ENCODE data around the gene TNNT3. TPM values are rescaled to one million over a fixed set of nuclear protein-coding genes. Genes with fewer than 3 reads are reported as not detected.

TNNT3 gene
- total RNA-seq = 1 to 10 TPM; 4.5 to 8.4 TPM

DNA sequence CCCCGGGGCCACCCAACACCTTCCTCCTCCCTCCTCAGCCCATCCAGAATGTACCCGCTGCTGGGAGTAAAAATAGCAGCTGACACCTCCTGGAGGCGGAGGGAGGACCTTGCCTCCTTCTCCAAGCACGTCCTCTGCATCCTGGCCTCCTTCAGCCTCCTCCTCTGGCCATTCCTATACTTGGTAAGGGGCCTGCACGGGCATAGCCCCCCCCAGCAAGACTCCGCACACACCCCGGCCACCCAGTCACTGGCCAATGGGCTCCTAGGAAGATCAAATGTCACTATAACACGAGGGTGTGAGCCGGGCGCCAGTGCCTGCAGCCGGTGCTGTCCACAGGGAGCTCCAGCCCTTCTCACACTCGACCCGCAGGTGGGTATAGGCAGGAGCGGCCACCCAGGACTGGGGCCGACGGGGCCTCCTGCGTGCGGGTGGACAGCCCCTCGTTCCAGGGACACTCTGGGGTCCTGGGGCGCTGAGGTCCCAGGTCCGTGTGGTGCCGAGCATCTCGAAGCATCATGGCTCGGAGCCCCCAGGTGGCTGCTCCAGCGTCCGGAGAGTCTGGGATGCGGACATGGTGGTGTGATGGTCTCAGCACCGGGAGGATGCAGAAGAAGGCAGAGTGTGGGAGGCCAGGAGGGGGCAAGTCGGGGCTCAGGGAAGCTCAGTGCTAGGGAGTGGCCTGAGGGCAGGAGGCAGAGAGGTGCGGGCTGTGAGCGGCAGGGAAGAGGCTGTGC lies at the start of gene TNNT3:
TSS of gene TNNT3 (plus strand) at position 313 of the 737 bp plus-strand sequence. CDS start 3,172 bp downstream, outside the sequence.
- DNase-seq (ENCODE audit: low spot score) = no peak
- Histone ChIP-seq H3K27ac (no peak within 1 kb of the TSS), H3K4me1 (replicated peaks) (no peaks in the 10 kb centered on the region), H3K36me3 (no peaks in the 10 kb centered on the region), H3K27me3 (replicated peaks; ENCODE audit: insufficient read depth) (no peaks in the 10 kb centered on the region), H3K9me3 (no peaks in the 10 kb centered on the region), H3K4me3 (no peak within 1 kb of the TSS)
- TF ChIP-seq POLR2A (IDR thresholded peaks at IDR 0.05) (no peak), POLR2AphosphoS5 (IDR thresholded peaks at IDR 0.05) (no peak), CTCF (IDR thresholded peaks at IDR 0.05) (no peak)
- intact Hi-C loops (cut with DNase I) = loop anchor here (5.0 to 10.0 kb wide), 3 partner anchors 37 to 235 kb away; partner anchors contain the start of gene KRTAP5-6
- 85% methylated on average over 31 of the region's 31 CpGs for whole genome bisulfite sequencing

- H3K27me3 ChIP-seq (replicated peaks; ENCODE audit: insufficient read depth) = peaks cover 3% of the 10 kb centered on the region
- no peaks in the 10 kb centered on the region for H3K9me3 ChIP-seq
- 71% methylated on average over 12 of the region's 12 CpGs for WGBS
- H3K27ac ChIP-seq = no peak overlapping the region
- TF ChIP-seq POLR2A (IDR thresholded peaks at IDR 0.05) = no peak
- no peak for TF ChIP-seq CTCF (IDR thresholded peaks at IDR 0.05)
- no peak for TF ChIP-seq POLR2AphosphoS5 (IDR thresholded peaks at IDR 0.05)
- DNase-seq (ENCODE audit: low spot score) = no peak
- no peaks in the 10 kb centered on the region for H3K4me1 ChIP-seq (replicated peaks)
- intact Hi-C loops (cut with DNase I) = no loop called here
- H3K36me3 ChIP-seq = no peaks in the 10 kb centered on the region
- no peak overlapping the region for H3K4me3 ChIP-seq
Measured at GRCh38 chr11:1870326-1870696, 49.2 kb upstream of the TNNT3 start.

DNA sequence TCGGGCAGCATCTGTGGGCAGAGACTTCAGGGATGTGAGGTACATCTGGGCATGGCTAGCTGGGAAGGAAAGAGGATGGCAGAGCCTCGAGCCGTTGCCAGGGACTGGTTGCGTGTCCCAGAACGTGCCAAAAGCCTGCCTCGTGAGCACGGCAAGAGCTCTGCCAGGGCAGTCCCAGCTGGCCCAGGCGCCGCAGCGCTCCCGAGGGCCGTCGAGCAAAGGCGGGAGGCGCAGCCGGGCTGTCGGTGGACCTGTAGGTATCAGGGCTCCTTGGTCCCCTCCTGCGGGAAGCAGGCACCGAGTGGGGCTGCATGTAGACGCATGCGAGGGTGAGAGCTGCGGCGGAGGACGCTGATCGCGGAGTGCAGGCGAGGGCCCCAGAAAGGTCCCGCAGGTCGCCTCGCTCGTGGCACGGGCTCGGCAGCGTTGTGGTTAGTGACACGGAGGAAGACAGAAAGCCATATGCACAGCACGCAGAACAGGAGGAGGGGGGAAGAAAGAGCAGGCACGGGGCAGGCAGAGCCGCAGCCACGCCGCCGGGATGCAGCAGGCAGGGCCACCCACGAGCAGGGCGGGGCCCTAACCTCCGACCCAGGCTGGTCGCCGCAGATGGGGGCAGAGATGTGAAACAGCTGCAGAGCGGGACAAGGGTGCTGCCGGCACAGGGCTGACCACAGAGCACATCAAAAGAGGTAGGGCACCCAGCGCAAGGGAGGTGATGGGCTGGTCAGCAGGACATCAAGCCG lies 48.6 kb upstream of the TNNT3 start:
- 42% methylated on average over 33 of the region's 50 CpGs for WGBS
- TF ChIP-seq POLR2A (IDR thresholded peaks at IDR 0.05) (no peak), POLR2AphosphoS5 (IDR thresholded peaks at IDR 0.05) (no peak), CTCF (IDR thresholded peaks at IDR 0.05) (no peak)
- Histone ChIP-seq H3K27ac (no peak overlapping the region), H3K4me3 (no peak overlapping the region), H3K27me3 (replicated peaks; ENCODE audit: insufficient read depth) (peaks cover 3% of the 10 kb centered on the region), H3K9me3 (no peaks in the 10 kb centered on the region), H3K4me1 (replicated peaks) (no peaks in the 10 kb centered on the region), H3K36me3 (no peaks in the 10 kb centered on the region)
- intact Hi-C loops (cut with DNase I) = no loop called here
- DNase-seq (ENCODE audit: low spot score) = no peak

DNA sequence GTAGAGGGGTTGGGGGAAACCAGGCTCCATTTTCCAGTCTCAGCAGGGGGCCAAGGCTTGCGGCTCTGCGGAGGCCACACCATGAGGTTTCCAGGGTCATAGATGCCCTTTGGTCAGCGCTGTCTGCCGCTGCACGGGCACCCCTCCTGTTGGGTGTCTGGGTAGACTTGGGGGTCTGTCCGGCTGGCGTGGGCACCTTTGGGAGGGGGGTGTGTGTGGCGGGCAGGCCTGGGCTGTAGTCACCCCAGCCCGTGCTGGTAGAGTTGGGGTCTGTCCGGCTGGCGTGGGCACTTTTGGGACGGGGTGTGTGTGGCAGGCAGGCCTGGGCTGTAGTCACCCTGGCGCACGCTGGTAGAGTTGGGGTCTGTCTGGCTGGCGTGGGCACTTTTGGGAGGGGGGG lies 48.0 kb upstream of the TNNT3 start:
- H3K9me3 ChIP-seq = no peaks in the 10 kb centered on the region
- H3K27ac ChIP-seq = no peak overlapping the region
- no peaks in the 10 kb centered on the region for H3K4me1 ChIP-seq (replicated peaks)
- no peak for DNase-seq (ENCODE audit: low spot score)
- H3K4me3 ChIP-seq = no peak overlapping the region
- TF ChIP-seq CTCF (IDR thresholded peaks at IDR 0.05) (no peak), POLR2A (IDR thresholded peaks at IDR 0.05) (no peak), POLR2AphosphoS5 (IDR thresholded peaks at IDR 0.05) (no peak)
- intact Hi-C loops (cut with DNase I) = no loop called here
- no peaks in the 10 kb centered on the region for H3K36me3 ChIP-seq
- 86% methylated on average over 15 of the region's 15 CpGs for WGBS
- H3K27me3 ChIP-seq (replicated peaks; ENCODE audit: insufficient read depth) = peaks cover 3% of the 10 kb centered on the region

Measured in prostate gland (tissue), 2 donors.